Motor neuron (in vitro differentiated cells): ENCODE results near the gene IL21. TPM values are rescaled to one million over a fixed set of nuclear protein-coding genes. Genes with fewer than 3 reads are reported as not detected.
"Not testable (repeated sequence)": the region's sequence is repeated elsewhere in the genome, so short reads cannot be mapped to it uniquely, and the experiment has no call there.

Source experiments
- ATAC-seq, 8 experiments: fragments of 200-7000 bp; cut with Tn5 transposase; replicated peaks in 6 of 8; 2 replicates each; pipeline ENCODE4 v1.8.0; 2021; ENCODE audit warnings: mild to moderate bottlenecking in 8 of 8, moderate library complexity in 8 of 8
- H3K27ac ChIP-seq, 2 donors: fragments of 250-450 bp; sonication (Bioruptor Pico); 2 replicates each; pipeline ENCODE4 v1.9.0; 2021; ENCODE audit warnings: antibody characterized with exemption in 2 of 2, mild to moderate bottlenecking in 2 of 2, moderate library complexity in 1 of 2
- H3K4me1 ChIP-seq, 2 donors: fragments of 250-450 bp; sonication (Bioruptor Pico); replicated peaks in 1 of 2; 2 replicates each; pipeline ENCODE4 v1.6.1; 2021; ENCODE audit warnings: antibody characterized with exemption in 2 of 2, mild to moderate bottlenecking in 2 of 2, moderate library complexity in 1 of 2
- H3K4me3 ChIP-seq, 5 donors: fragments of 250-450 bp; sonication (Bioruptor Pico); 2 replicates each; pipeline ENCODE4 v1.9.0; 2021; ENCODE audit warnings: antibody characterized with exemption in 5 of 5, mild to moderate bottlenecking in 5 of 5, moderate library complexity in 4 of 5
- WGBS, 10 experiments: fragments of 450-650 bp; shearing (Covaris generic); methylation state at CpG; one replicate each; pipeline ENCODE4 v1.0.0; 2022; 5-methylcytosine and 5-hydroxymethylcytosine counted together
- in situ Hi-C, 9 experiments: fragments of 400-800 bp; cut with MboI; loops; one replicate each; pipeline ENCODE4 v1.15.0; 2021; ENCODE audit warnings: low sequenced_read_pairs in 9 of 9, low pct_unique_long_range_greater_than_20kb in 2 of 9; ENCODE audit not compliant: unreplicated experiment in 9 of 9
- total RNA-seq, 8 experiments: library from RNA; unstranded; fragments of 300-600 nt; gene quantifications; 2 replicates each; pipeline versions ENCODE4 v1.2.3 to v1.2.4, GENCODE V29; 2022

IL21 gene
- total RNA-seq, 8 experiments from 2014 or later, result 0.09 to 0.41 (median 0.21) TPM; not detected in 5

DNA sequence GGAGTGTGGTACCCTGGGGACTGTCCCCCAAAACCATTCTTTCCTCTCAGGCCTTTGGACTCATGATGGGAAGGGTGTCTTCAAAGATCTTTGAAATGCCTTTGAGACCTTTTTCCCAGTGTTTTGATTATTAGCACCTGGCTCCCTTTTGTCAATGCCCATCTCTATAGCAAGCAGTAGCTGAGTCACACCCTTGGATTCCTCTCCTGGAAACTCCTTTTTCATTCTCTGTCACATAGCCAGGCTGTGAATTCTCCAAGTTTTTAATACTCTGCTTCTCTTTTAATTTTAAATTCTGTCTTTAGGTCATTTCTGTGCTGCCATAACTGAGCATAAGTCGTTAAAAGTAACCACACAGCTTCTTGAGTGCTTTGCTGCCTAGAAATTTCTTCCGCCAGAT, 29.7 kb downstream of the IL21 start:
- in situ Hi-C loops, result loop anchor here in 1 of 9 experiments (25.0 kb wide), 1 partner anchor 679 kb away; no protein-coding TSS in a partner anchor
- 0 to 100% (median 71%) methylated on average over 1 to 2 of the region's 2 CpGs; no CpG with 5 or more reads in 1 of the 10 experiments for WGBS, 10 experiments
- no peak overlapping the region for H3K4me3 ChIP-seq
- no peaks in the 10 kb centered on the region for H3K4me1 ChIP-seq
- H3K27ac ChIP-seq, result no peak overlapping the region
- ATAC-seq, result peak in 1 of 8 experiments; percentile 44

DNA sequence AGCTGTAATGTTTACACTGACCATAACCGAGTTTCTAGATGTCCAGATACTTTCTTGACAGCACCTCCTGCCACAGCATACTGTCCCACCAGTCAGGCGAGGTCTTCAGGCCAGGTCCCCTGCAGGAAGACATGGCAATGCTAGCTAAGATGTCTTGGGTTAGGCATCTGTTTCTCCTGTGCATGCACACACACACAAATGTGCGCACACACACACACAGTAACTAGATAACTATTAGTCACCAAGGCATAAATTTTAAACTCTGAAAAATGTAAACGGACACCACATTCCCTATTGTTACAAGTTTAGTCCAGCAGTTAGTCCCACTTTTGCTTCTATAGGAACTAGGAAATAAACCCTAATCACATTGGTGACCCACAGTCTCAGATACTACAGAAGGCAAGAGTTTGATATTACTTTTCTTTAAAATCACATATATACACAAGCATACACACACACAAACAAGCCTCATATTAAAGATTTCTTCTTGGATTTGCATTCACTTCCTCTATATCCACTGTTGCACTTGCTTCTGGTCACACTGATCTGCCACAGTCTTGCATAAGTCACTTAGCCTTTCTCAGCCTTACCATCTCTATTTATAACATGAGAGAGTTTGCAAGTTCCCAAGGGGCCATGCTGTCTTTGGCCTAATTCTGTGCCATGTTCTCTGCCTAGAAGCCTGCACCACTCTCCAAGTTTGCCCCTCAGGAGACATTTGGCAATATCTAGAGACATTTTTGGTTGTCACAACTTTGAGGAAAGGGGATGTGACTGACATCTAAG, 32.2 kb downstream of the IL21 start:
- Histone ChIP-seq H3K4me3 (no peak overlapping the region), H3K4me1 (peaks cover 0 to 7% of the 10 kb centered on the region in 2 donors), H3K27ac (no peak overlapping the region)
- WGBS, 10 experiments, result 17 to 100% (median 73%) methylated on average over 1 to 4 of the region's 4 CpGs; no CpG with 5 or more reads in 2 of the 10 experiments
- peak in 2 of 8 experiments; percentile 20 to 35 for ATAC-seq
- in situ Hi-C loops, result loop anchor here in 1 of 9 experiments (25.0 kb wide), 1 partner anchor 676 kb away; no protein-coding TSS in a partner anchor

DNA sequence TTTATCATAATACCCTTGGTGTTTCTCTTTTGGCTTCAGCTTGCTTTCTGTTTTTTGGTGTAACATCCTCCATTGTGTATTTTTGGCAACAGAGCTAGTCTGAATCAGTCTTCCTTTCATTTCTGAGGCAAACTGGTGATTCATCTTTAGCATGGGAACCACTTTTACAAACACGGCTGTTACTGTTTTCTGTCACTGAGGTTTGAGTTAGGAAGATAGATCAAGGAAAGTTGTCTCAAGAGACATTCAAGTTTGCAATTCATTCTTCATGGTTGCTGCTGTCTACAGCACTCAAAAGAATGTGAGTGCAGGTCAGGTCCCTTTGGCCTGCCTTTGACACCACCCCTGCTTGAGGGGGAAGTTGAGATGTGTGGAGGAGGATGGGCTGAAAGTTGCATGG, 36.3 kb downstream of the IL21 start:
- ATAC-seq, result peak in 4 of 8 experiments; percentile 22 to 84 (median 78)
- no peak overlapping the region for H3K4me3 ChIP-seq
- 0 to 71% (median 17%) methylated on average over 1 of the region's 1 CpG; no CpG with 5 or more reads in 3 of the 10 experiments for WGBS, 10 experiments
- H3K27ac ChIP-seq, result no peak overlapping the region
- peaks cover 0 to 7% of the 10 kb centered on the region in 2 donors for H3K4me1 ChIP-seq
- in situ Hi-C loops, result loop anchor here in 1 of 9 experiments (25.0 kb wide), 1 partner anchor 672 kb away; no protein-coding TSS in a partner anchor

DNA sequence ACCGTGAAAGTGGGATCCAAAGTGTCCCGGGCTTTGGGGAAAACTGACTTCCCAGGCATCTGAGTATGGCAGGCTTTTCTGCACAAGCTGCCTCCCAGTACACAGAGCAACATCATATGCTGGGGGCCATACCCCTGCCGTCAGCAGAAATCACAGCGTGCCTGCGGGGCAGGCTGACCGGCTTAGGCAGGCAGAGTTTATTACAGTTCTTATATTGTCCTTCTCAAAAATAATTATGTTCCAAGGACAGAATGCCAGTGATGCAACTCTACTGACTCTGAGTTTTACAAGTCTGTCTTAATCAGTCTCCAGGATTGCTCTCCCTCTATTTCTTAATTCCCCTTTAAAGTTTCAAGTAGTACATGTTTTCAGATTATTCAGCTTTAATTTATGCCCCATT, 37.0 kb downstream of the IL21 start:
- in situ Hi-C loops, result loop anchor here in 1 of 9 experiments (25.0 kb wide), 1 partner anchor 672 kb away; no protein-coding TSS in a partner anchor

DNA sequence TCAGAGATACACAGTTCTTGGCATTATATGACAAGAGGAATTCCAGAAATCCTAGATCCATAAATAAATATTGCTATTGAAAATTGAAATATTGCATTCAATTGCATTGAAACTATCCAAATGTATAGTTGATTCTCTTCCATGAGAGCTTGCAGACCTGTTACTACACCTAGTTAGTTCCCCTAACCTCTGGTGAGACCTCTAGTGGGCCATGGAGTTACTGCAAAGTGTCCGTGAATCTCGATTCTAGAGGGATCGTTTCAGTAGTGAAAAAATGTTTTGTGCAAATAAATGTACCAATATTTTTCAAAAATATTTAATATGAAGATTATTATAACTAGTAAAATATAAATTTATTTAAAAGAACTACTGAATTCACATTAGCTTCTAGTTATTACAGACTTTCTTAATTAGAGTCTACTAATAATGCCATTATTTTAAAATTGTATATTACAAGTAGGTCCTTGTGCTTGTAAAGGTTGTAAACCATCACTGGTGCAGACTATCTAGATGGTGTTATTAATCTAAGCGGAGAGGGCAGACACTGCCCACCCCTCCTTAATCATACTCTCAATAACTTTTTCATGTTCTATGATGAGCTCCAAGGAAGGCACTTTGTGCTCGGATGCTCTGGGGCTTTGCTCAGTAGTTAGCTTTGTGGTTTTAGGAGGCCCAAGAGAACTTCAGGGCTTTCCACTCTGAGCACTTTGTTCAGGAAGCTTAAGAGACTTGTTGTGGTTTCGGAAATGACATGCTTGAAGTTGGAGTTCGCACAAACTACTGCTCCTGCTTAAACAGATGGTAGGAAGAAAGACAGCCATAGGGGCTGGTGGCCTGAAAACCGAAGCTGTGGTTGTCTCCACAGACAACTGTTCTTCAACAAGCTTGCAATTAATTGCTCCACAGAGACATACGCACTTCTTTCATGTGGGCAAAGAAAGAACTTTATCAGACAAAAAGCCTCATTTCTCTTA, 42.8 kb downstream of the IL21 start:
- in situ Hi-C loops, result loop anchor here in 1 of 9 experiments (25.0 kb wide), 1 partner anchor 666 kb away; no protein-coding TSS in a partner anchor
- peak in 1 of 8 experiments; percentile 59 for ATAC-seq
- no peak overlapping the region for H3K27ac ChIP-seq
- WGBS, 10 experiments, result 14 to 100% (median 70%) methylated on average over 1 to 8 of the region's 9 CpGs
- H3K4me1 ChIP-seq, result no peaks in the 10 kb centered on the region
- no peak overlapping the region for H3K4me3 ChIP-seq

More for the DNA sequence above, 37.0 kb downstream of the IL21 start:
- no peak overlapping the region for H3K4me3 ChIP-seq
- 20 to 100% (median 79%) methylated on average over 1 to 5 of the region's 6 CpGs; no CpG with 5 or more reads in 4 of the 10 experiments for WGBS, 10 experiments
- H3K27ac ChIP-seq, result no peak overlapping the region
- H3K4me1 ChIP-seq, result peaks cover 0 to 7% of the 10 kb centered on the region in 2 donors
- ATAC-seq, result peak in 1 of 8 experiments; percentile 55

DNA sequence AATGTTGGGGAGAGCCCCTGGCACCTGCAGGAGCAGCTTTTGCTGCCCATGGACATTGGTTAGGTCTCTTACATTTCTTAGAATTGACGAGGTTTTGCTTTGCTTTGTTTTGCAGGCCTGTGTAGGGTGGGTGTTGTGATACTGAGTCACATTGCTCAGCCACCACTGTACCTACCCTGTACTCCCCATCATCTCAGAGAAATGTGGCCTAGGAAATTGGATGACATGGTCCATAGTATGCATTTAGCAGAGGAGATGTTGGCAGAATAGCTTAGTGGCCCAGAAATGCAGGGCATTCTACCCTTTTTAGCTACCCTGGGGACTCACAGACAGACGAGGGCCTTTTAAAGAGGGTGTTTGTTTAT, 43.7 kb downstream of the IL21 start:
- WGBS, 10 experiments, result 0 to 80% (median 54%) methylated on average over 1 to 2 of the region's 2 CpGs; no CpG with 5 or more reads in 5 of the 10 experiments
- no peak for ATAC-seq
- Histone ChIP-seq H3K27ac (no peak overlapping the region), H3K4me1 (no peaks in the 10 kb centered on the region), H3K4me3 (no peak overlapping the region)
- in situ Hi-C loops, result loop anchor here in 1 of 9 experiments (25.0 kb wide), 1 partner anchor 665 kb away; no protein-coding TSS in a partner anchor

DNA sequence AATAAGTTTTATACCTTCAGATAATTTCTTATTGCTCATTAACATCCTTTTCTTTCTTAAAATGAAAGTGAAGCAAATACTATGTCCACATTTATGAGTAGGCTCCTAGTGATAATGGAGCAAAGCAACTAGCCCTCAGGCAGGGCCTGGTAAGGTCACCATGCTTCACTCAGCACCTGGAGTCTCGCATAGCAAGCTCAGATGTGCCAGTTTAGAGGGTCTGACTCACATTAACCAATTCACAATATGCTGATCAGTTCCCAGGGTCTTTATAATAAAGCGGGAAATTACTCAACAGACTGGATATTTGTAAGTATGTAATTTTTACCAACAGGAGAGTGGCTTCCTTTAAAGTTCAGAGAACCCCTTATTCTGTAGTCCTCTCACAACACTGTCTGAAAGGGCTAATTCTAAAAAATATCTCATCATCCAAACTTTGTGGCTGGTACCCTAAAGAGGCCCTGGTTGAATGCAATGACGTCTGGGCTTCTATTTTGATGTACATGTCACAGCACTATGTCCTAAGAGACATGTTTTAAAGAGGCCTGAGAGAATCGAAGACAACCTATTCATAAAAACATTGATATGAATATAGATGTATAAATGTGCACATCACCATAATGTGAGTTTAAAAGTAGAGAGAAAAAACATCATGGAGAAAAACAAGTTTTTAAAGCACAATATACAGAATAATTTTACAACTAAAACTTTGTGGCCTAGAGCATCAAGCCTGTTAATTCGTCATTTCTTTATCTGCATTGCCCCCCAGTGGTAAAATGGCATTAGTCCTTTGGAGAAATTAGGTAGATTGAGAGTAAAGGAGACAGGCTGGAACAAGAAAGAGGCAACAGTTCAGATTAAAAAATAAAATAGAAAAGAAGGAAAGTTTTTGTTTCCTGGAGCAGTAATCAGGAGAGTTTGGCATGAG, 44.3 kb downstream of the IL21 start:
- peak in 4 of 8 experiments; percentile 61 to 76 (median 74) for ATAC-seq
- 0 to 57% (median 48%) methylated on average over 1 to 5 of the region's 5 CpGs; no CpG with 5 or more reads in 1 of the 10 experiments for WGBS, 10 experiments
- in situ Hi-C loops, result loop anchor here in 1 of 9 experiments (25.0 kb wide), 1 partner anchor 664 kb away; no protein-coding TSS in a partner anchor
- Histone ChIP-seq H3K4me3 (no peak overlapping the region), H3K4me1 (no peaks in the 10 kb centered on the region), H3K27ac (no peak overlapping the region)

DNA sequence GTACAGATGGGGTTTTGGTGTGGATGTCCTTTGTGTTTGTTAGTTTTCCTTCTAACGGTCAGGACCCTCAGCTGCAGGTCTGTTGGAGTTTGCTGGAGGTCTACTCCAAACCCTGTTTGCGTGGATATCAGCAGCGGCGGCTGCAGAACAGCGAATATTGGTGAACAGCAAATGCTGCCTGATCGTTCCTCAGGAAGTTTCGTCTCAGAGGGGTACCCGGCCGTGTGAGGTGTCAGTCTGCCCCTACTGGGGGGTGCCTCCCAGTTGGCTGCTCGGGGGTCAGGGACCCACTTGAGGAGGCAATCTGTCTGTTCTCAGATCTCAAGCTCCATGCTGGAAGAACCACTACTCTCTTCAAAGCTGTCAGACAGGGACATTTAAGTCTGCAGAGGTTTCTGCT, 46.5 kb downstream of the IL21 start:
- 90 to 100% (median 93%) methylated on average over 1 to 3 of the region's 10 CpGs; no CpG with 5 or more reads in 7 of the 10 experiments for WGBS, 10 experiments
- not testable (repeated sequence) for H3K27ac ChIP-seq, H3K4me1 ChIP-seq, ATAC-seq, H3K4me3 ChIP-seq
- in situ Hi-C loops, result loop anchor here in 1 of 9 experiments (25.0 kb wide), 1 partner anchor 262 kb away; no protein-coding TSS in a partner anchor

DNA sequence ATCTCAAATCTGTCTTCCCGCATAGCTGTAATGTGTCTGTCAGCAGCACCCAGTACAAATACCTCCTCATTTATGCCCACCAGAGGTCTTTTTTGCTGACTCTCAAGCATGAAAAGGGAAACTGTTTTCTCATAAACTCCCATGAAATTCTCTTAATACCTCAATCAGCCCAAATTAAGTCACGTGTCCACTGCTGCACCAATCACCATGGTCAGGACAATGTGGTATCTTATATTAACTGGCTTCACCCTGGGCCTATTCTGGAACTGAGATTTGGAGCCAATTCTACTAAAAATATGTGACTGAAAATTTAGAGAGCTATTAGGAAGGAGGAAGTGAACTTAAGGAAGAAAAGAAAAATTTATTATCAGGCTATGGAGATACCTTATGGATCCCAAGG, 58.4 kb downstream of the IL21 start:
- in situ Hi-C loops, result loop anchor here in 1 of 9 experiments (25.0 kb wide), 1 partner anchor 250 kb away; no protein-coding TSS in a partner anchor
- no peak overlapping the region for H3K27ac ChIP-seq
- WGBS, 10 experiments, result 0 to 90% (median 71%) methylated on average over 1 to 2 of the region's 2 CpGs; no CpG with 5 or more reads in 5 of the 10 experiments
- no peaks in the 10 kb centered on the region for H3K4me1 ChIP-seq
- no peak overlapping the region for H3K4me3 ChIP-seq
- ATAC-seq, result no peak
